ENCODE data around the gene DUSP1. TPM values are rescaled to one million over a fixed set of nuclear protein-coding genes. Genes with fewer than 3 reads are reported as not detected.
"Not testable (repeated sequence)": the region's sequence is repeated elsewhere in the genome, so short reads cannot be mapped to it uniquely, and the experiment has no call there.

The DUSP1 gene
- total and polyA plus RNA-seq, 9 of the 15 experiments (the other 6 are each of a cell fraction or from before 2014, with no cell fraction given), result 2.1 to 14.2 (median 8.5) TPM

GRCh38 chr5:172810996-172811395, 40.0 kb upstream of the DUSP1 start:
- FAIRE-seq; H3K27ac ChIP-seq (ENCODE audit: extremely low read depth, low read depth, low read length); H3K9me3 ChIP-seq (replicated peaks; ENCODE audit: control insufficient read depth, insufficient read depth, low read depth, low read length); H3K9ac ChIP-seq (ENCODE audit: insufficient read depth in 1 of 2, low read depth in 2 of 2, low read length in 2 of 2); H2AFZ ChIP-seq (ENCODE audit: low read depth, low read length); H3K9me1 ChIP-seq (ENCODE audit: control insufficient read depth, insufficient read depth, low read length); CTCF ChIA-PET (ENCODE audit: low intra/inter-chr PET ratio); H3K79me2 ChIP-seq (ENCODE audit: control insufficient read depth, insufficient read depth, low read length); H3K27me3 ChIP-seq (ENCODE audit: control insufficient read depth in 2 of 2, insufficient read depth in 2 of 2, low read length in 2 of 2); H4K20me1 ChIP-seq (replicated peaks; ENCODE audit: control insufficient read depth, insufficient read depth, low read length); H3K4me3 ChIP-seq; ATAC-seq; intact Hi-C loops (cut with micrococcal nuclease); H3K36me3 ChIP-seq (ENCODE audit: control insufficient read depth, insufficient read depth, low read length); DNase-seq (ENCODE audit: extremely low read depth in 1 of 4, low spot score in 3 of 4); in situ Hi-C loops (cut with MboI); BruUV-seq (replicated peaks); H3K4me2 ChIP-seq (ENCODE audit: insufficient read depth, low read length): not testable (repeated sequence)
- H3K4me1 ChIP-seq (replicated peaks in 1 of 2; ENCODE audit: control insufficient read depth in 2 of 2, insufficient read depth in 2 of 2, low read length in 2 of 2), result peaks cover 20 to 24% of the 10 kb centered on the region in 2 experiments; a peak in 4 of 5 replicates
- 73% methylated on average over 2 of the region's 4 CpGs for WGBS (ENCODE audit: insufficient coverage, low coverage, missing lambda C conversion rate)
- POLR2A ChIA-PET, result interaction anchor here (1.9 kb wide), 1 partner anchor 17 kb away, joined by 4 read pairs; no protein-coding TSS in a partner anchor

GRCh38 chr5:172809774-172810173, 38.8 kb upstream of the DUSP1 start:
- ChIA-PET POLR2A (interaction anchor here (1.9 kb wide), 1 partner anchor 16 kb away, joined by 4 read pairs; no protein-coding TSS in a partner anchor), CTCF (ENCODE audit: low intra/inter-chr PET ratio) (no interaction called here)
- H2AFZ ChIP-seq (ENCODE audit: low read depth, low read length), result no peak overlapping the region
- no peak for FAIRE-seq
- no peak overlapping the region for H3K4me2 ChIP-seq (ENCODE audit: insufficient read depth, low read length)
- no peaks in the 10 kb centered on the region for H3K9me1 ChIP-seq (ENCODE audit: control insufficient read depth, insufficient read depth, low read length)
- no peaks in the 10 kb centered on the region for H4K20me1 ChIP-seq (replicated peaks; ENCODE audit: control insufficient read depth, insufficient read depth, low read length)
- ATAC-seq, result no peak
- intact Hi-C loops (cut with micrococcal nuclease) (no loop called here), in situ Hi-C loops (cut with MboI) (no loop called here)
- no peaks in the 10 kb centered on the region; the same call in 2 of the 3 replicates for H3K79me2 ChIP-seq (ENCODE audit: control insufficient read depth, insufficient read depth, low read length)
- DNase-seq (ENCODE audit: extremely low read depth in 1 of 4, low spot score in 3 of 4), result no peak
- BruUV-seq (replicated peaks), result no TSS peak
- no peak overlapping the region for H3K27ac ChIP-seq (ENCODE audit: extremely low read depth, low read depth, low read length)
- H3K9ac ChIP-seq (ENCODE audit: insufficient read depth in 1 of 2, low read depth in 2 of 2, low read length in 2 of 2), result no peak overlapping the region
- no peaks in the 10 kb centered on the region for H3K27me3 ChIP-seq (ENCODE audit: control insufficient read depth in 2 of 2, insufficient read depth in 2 of 2, low read length in 2 of 2)
- H3K4me3 ChIP-seq, result no peak overlapping the region
- peaks cover 26 to 29% of the 10 kb centered on the region in 2 experiments; a peak in 4 of 5 replicates for H3K4me1 ChIP-seq (replicated peaks in 1 of 2; ENCODE audit: control insufficient read depth in 2 of 2, insufficient read depth in 2 of 2, low read length in 2 of 2)
- H3K9me3 ChIP-seq (replicated peaks; ENCODE audit: control insufficient read depth, insufficient read depth, low read depth, low read length), result no peaks in the 10 kb centered on the region; the same call in 1 of the 2 replicates
- WGBS (ENCODE audit: insufficient coverage, low coverage, missing lambda C conversion rate), result 100% methylated on average over 2 of the region's 2 CpGs
- no peaks in the 10 kb centered on the region; the same call in 2 of the 3 replicates for H3K36me3 ChIP-seq (ENCODE audit: control insufficient read depth, insufficient read depth, low read length)
- TF ChIP-seq, protein P1, sequence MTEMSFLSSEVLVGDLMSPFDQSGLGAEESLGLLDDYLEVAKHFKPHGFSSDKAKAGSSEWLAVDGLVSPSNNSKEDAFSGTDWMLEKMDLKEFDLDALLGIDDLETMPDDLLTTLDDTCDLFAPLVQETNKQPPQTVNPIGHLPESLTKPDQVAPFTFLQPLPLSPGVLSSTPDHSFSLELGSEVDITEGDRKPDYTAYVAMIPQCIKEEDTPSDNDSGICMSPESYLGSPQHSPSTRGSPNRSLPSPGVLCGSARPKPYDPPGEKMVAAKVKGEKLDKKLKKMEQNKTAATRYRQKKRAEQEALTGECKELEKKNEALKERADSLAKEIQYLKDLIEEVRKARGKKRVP (CRISPR knock-in tag; IDR thresholded peaks at IDR 0.05), result no peak
- no peak for TF ChIP-seq SRSF9 (IDR thresholded peaks at IDR 0.05; ENCODE audit: borderline replicate concordance, low read depth, low read length)
- TF ChIP-seq CBFB (CRISPR knock-in tag; IDR thresholded peaks at IDR 0.05), result no peak
- TF ChIP-seq ZBTB1 (CRISPR knock-in tag; IDR thresholded peaks at IDR 0.05; ENCODE audit: borderline replicate concordance, low read depth), result no peak
- no peak for TF ChIP-seq ZKSCAN1 (IDR thresholded peaks at IDR 0.05; ENCODE audit: low read depth, low read length)
- TF ChIP-seq, protein P2, sequence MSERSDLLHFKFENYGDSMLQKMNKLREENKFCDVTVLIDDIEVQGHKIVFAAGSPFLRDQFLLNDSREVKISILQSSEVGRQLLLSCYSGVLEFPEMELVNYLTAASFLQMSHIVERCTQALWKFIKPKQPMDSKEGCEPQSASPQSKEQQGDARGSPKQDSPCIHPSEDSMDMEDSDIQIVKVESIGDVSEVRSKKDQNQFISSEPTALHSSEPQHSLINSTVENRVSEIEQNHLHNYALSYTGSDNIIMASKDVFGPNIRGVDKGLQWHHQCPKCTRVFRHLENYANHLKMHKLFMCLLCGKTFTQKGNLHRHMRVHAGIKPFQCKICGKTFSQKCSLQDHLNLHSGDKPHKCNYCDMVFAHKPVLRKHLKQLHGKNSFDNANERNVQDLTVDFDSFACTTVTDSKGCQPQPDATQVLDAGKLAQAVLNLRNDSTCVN (CRISPR knock-in tag; IDR thresholded peaks at IDR 0.05), result no peak
- no peak for TF ChIP-seq RCOR1 (IDR thresholded peaks at IDR 0.05; ENCODE audit: borderline replicate concordance in 1 of 2, low read depth in 2 of 2, low read length in 2 of 2)
- no peak for TF ChIP-seq ARID3A (IDR thresholded peaks at IDR 0.05; ENCODE audit: borderline replicate concordance, low read depth, low read length)
- TF ChIP-seq ZC3H8 (IDR thresholded peaks at IDR 0.05), result no peak
- no peak for TF ChIP-seq ZNF696 (CRISPR knock-in tag; conservative IDR thresholded peaks at IDR 0.05)
- TF ChIP-seq FOXM1 (IDR thresholded peaks at IDR 0.05; ENCODE audit: low read depth), result no peak
- TF ChIP-seq FOXM1 (CRISPR knock-in tag; IDR thresholded peaks at IDR 0.05; ENCODE audit: low read depth), result no peak
- TF ChIP-seq MECOM (CRISPR knock-in tag; IDR thresholded peaks at IDR 0.05), result no peak
- TF ChIP-seq YBX1 (IDR thresholded peaks at IDR 0.05), result no peak
